Stimulated activated CD4-positive, alpha-beta T cell treated with anti-CD3 and anti-CD28 coated beads, TNF-alpha, amount 100 ng/mL, for 1 hour (primary cell): ENCODE results near the gene NUCB1.
"Not testable (repeated sequence)": the region's sequence is repeated elsewhere in the genome, so short reads cannot be mapped to it uniquely, and the experiment has no call there.

ENCODE experiments used
- DNase-seq, 3 donors: peaks; one replicate each; pipeline ENCODE4 v3.0.0-alpha.2; 2020; ENCODE audit warnings: low read depth in 3 of 3, low spot score in 1 of 3

Gene NUCB1

DNA sequence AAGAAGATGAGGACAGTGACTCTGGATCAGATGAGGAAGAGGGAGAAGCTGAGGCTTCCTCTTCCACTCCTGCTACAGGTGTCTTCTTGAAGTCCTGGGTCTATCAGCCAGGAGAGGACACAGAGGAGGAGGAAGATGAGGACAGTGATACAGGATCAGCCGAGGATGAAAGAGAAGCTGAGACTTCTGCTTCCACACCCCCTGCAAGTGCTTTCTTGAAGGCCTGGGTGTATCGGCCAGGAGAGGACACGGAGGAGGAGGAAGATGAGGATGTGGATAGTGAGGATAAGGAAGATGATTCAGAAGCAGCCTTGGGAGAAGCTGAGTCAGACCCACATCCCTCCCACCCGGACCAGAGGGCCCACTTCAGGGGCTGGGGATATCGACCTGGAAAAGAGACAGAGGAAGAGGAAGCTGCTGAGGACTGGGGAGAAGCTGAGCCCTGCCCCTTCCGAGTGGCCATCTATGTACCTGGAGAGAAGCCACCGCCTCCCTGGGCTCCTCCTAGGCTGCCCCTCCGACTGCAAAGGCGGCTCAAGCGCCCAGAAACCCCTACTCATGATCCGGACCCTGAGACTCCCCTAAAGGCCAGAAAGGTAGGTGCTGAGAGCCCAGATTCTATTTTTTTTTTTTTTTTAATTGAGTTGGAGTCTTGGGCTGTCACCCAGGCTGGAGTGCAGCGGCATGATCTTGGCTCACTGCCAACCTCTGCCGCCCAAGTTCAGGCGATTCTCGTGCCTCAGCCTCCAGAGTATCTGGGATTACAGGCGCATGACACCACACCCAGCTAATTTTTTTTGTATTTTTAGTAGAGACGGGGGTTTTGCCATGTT lies 25.6 kb upstream of the NUCB1 start:
- DNase-seq: no peak

DNA sequence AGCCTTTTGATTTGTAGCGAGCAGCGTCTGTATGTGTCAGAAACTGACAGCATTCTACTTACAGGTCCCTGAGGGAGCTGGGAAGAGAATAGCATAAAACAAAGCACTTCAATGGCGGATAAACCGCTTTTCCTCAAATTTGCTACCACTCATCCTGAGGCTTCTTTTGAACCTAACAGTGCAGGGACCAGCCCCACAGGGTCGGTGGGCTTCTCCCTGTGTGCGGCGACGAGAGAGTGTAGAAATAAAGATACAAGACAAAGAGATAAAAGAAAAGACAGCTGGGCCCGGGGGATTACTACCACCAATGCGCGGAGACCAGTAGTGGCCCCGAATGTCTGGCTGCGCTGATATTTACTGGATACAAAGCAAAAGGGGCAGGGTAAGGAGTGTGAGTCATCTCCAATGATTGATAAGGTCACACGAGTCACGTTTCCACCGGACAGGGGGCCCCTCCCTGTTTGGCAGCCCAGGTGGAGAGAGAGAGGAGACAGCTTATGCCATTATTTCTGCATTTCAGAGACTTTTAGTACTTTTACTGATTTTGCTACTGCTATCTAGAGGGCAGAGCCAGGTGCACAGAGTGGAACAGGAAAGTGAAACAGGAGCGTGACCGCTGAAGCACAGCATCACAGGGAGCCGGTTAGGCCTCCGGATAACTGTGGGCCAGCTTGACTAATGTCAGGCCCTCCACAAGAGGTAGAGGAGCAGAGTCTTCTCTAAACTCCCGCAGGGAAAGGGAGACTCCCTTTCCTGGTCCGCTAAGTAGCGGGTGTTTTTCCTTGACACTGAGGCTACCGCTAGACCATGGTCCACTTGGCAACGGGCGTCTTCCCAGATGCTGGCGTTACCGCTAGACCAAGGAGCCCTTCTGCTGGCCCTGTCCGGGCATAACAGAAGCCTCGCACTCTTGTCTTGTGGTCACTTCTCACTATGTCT lies 23.8 kb upstream of the NUCB1 start:
- peak in 1 of 3 donors; percentile 40 for DNase-seq

DNA sequence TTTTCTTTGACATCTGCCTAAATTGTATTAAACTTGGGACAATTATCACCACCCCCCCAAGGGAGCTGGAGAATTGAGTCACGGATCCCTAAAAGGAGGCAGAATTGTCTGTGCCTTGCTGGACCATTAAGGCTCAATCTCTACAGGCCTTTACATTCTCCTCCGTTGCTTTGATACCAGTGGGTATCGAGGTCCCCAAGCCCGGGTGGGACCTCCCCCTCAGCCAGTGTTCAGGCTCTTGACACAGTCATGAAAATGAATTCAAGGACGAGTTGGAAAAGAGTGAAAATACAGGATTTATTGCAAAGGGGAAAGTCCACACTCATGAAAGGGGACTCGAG lies 22.3 kb upstream of the NUCB1 start:
- DNase-seq: no peak

DNA sequence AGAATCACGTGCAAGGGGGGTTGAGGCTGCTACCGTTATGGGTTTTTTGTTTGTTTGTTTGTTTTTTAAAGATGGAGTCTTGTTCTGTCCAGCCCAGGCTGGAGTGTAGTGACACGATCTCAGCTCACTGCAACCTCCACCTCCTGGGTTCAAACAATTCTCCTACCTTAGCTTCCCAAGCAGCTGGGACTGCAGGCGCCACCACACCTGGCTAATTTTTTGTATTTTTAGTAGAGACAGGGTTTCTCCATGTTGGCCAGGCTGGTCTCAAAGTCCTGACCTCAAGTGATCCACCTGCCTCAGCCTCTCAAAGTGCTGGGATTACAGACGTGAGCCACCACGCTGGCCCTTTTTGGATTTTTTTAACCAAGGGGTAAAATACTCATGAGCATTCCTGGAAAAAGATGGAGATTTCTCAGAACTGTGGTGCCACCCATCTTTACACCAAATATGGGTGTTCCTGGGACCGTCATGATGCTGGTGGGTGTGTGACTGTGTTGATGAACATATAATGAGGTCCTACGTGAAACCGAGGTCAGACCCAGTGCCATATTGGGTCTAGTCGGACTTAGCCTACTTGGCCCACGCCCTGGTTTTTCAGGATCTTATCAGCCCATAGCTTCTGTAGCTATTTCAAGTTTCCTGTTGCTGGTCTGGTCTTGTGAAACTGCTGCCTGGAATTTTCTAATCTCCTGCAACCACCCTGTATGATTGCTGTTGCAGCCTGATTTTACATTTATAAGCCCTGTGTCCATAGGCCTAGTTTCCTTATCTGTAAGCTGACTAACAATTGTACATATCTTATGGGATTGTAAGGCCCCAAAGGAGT lies 21.7 kb upstream of the NUCB1 start:
- DNase-seq: no peak

DNA sequence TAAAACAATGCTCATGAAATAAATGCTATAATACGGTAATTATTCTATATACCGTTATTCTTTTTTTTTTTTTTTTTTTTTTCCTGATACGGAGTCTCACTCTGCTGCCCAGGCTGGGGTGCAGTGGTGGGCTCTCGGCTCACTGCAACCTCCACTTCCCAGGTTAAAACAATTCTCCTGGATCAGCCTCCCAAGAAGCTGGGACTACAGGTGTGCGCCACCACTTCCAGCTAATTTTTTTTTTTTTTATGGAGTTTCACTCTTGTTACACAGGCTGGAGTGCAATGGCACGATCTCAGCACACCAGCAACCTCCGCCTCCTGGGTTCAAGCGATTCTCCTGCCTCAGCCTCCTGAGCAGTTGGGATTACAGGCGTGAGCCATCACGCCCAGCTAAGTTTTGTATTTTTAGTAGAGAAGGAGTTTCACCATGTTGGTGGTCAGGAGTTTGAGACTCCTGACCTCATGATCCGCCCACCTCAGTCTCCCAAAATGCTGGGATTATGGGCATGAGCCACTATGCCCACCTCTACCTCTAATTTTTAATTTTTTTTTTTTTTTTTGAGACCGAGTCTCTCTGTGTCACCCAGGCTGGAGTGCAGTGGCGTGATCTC lies 21.0 kb upstream of the NUCB1 start:
- DNase-seq: no peak

DNA sequence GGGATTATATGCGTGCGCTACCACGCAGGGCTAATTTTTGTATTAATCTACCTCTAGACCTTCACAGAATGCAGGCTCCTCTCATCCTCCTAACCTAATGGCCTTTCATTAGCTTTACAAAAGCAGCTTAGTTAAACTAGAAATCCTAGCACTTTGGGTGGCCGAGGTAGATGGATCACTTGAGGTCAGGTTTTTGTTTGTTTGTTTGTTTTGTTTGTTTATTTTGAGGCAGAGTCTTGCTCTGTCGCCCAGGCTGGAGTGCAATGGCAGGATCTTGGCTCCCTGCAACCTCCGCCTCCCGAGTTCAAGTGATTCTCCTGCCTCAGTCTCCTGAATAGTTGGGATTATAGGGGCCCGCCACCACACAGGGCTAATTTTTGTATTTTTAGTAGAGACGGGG lies 20.4 kb upstream of the NUCB1 start:
- not testable (repeated sequence) for DNase-seq

DNA sequence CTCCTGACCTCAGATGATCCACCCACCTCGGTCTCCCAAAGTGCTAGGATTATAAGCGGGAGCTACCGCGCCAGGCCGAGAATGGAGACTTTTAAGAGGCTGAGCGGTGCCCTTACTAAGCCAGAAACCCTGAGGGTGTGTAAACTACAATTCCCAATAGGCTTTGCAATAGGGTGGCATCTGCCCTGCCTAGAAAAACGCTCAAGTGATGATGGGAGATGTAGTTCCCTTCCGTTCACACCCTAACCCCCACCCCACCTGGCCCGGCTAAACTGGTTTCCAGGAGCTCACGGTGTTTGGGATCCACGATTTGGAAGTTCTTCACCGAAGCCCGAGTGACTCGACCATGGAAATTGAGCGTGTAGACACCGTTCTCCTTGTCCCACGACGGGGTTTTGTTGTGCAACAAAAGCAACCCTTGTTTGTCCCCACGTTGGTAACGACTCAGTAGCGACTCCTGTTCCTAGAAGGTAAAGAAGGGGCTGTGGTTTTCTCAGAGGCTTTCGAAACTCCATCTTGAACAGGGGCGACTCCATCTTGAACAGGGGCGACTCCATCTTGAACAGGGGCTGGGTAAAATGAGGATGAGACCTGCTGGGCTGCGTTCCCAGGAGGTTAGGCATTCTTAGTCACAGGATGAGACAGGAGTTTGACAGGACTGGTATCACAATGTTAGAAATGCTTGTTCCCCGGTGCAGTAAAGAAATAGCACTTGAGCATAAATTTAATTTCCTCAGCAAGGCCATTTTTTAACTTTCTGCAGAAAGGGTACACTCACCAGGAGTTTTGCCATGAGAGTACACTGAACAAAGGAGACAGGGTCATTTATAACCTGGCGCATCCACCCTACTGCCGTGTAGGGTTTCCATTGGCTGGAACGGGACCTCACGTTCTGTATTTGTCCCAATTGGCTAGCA lies 18.1 kb upstream of the NUCB1 start:
- no peak for DNase-seq

DNA sequence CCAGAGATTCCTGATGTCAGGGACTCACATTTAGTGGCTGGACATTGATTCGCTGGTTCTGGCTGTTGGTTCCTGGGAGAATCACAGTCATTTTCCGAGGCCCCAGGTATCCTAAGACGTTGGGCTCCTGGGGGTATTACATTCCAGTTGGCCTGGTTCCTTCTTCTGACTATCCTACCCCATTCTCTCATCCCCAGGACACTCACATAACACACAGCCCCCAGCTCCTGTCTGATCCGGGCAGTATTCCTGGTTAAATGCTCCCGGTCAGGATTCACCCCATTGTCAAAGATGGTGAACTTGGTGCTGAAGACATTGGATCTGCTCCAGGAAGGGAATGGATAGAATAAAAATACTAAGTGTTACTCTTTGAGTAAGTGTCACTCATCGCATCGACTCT lies 16.4 kb upstream of the NUCB1 start:
- no peak for DNase-seq

DNA sequence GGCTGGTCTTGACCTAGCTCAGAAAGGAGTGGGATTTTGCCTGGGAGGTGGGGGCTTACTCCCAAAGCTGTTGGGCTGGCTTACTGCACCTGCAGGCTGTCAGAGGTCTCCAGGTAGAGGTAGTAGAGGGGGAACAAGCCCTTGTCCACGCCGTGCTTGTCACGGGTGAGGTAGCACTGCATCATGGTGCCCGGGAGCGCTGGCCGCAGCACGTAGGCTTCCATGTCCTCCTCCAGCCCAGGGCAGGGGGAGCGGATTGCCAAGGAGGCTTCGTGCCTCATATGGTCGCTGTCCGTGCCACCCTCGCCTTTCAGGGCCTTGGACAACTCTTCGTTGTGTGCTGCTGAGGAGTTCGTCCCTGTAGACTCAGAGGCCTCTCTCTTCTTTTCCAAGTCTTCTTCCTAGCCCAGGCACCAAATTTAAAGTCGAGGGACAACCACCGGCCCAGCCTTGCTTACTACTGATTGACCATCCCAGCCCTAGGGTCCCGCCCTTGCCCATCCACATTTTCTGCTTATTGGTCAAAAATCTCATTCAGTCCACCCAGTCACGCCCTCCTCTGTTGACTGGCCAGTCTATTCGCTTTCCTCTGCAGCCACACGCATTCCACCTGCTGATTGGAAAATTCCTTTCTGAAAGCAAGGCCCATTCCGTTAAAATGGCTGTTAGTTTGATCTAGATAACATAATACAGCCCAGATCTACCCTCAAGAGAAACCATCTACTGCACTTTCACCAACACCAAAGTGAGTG lies 12.1 kb upstream of the NUCB1 start:
- no peak for DNase-seq

DNA sequence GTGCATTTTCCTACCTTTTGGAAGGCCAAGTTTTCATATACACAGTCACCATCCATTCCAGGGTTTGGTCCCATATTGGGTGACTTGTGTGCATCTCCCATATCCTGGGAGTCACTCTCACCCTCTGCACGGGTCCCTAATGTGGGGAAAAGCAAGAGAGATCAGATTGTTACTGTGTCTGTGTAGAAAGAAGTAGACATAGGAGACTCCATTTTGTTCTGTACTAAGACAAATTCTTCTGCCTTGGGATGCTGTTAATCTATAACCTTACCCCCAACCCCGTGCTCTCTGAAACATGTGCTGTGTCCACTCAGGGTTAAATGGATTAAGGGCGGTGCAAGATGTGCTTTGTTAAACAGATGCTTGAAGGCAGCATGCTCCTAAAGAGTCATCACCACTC lies 10.6 kb upstream of the NUCB1 start:
- DNase-seq: not testable (repeated sequence)

DNA sequence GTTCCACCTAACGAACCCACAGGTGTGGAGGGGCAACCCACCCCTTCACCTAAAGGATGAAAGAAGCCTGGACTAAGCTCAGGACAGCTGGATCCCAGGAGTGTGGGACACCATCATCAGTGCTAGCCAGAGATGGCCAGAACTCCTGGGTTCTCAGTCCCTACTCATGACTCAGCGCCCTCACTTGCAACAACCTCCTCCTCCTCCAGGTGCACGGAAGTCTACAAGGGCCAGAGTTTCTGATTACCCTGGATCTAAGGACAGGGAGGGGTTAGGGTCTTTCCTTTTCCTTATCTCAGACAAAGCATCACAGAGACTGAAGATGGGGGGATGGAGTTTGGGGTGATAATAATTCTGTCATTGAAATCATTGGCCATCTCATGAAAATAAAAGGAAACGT lies 9.6 kb upstream of the NUCB1 start:
- DNase-seq: no peak

DNA sequence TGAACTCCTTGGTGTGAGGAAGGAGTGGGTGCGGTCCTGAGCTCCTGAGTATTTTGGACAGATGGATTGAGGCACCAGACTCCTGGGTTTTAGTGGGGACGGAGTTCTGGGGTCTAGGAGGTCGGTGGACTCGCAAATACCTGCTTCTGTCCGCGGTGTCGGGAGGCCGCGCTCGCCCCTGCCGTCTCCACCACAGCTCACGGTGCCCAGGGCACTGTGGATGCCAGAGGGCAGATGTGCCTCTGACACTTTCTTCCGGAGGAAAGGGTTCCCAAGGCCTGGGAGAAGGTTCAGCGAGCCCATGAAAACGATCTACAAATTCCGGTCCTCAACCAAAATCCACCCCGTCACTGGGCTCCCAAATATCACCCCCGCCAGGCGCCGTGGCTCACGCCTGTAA lies 4.9 kb upstream of the NUCB1 start:
- DNase-seq: no peak

DNA sequence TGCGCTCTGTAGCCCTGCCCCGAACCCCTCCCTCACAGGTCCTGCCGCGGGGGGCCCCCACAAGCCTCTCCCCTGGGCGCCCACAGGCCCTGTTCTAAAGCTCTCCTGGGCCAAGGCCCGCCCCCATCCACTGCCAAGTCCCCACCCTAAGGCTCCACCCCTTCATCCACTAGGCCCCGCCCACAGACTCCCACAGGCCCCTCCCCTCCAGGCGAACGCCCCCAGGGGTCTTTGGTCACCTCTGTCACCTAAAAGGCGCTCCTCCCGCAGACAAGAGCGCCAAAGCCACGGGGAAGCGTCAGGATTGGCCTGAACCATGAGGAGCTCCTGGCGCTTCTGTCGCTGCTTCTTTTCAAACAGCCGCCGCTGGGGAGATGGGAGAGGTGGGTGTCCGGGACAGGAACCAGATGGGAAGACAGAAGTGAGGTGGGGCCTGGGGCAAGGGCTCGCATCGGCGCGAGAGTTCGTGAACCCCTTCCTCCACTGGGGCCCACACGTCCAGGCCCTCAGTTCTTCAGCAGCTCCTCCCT lies 3.9 kb upstream of the NUCB1 start:
- DNase-seq: peak in 1 of 3 donors; percentile 39

DNA sequence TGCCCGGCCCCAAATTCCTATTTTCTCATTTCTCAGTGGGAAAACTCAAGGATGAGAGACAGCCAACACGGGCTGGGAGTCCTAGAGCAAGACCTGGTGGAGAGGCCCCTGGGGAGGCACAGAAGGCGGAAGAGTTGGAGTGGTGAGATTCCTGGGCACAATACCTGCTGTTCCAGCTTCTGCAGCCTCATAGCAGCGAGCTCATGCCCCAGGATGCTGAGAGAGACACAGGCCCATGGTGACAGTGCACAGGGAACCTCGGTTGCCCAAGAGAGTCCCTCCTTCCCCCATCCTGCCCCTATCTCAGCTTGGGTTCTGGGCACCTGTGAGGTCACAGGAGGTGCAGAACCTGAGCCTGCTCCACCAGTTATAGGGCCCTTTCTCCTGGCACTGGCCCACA lies 2.9 kb upstream of the NUCB1 start:
- no peak for DNase-seq

DNA sequence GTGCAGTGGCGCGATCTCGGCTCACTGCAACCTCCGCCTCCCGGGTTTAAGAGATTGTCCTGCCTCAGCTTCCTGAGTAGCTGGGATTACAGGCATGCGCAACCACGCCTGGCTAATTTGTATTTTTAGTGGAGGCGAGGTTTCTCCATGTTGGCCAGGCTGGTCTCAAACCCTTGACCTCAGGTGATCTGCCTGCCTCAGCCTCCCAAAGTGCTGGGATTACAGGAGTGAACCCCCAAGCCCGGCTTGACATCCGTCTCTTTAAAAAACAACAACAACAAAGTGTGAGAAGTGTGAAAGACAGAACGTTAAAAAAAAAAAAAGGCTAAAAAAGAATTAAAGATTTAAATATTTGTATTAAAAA lies 744 bp upstream of the NUCB1 start:
- DNase-seq: not testable (repeated sequence)

DNA sequence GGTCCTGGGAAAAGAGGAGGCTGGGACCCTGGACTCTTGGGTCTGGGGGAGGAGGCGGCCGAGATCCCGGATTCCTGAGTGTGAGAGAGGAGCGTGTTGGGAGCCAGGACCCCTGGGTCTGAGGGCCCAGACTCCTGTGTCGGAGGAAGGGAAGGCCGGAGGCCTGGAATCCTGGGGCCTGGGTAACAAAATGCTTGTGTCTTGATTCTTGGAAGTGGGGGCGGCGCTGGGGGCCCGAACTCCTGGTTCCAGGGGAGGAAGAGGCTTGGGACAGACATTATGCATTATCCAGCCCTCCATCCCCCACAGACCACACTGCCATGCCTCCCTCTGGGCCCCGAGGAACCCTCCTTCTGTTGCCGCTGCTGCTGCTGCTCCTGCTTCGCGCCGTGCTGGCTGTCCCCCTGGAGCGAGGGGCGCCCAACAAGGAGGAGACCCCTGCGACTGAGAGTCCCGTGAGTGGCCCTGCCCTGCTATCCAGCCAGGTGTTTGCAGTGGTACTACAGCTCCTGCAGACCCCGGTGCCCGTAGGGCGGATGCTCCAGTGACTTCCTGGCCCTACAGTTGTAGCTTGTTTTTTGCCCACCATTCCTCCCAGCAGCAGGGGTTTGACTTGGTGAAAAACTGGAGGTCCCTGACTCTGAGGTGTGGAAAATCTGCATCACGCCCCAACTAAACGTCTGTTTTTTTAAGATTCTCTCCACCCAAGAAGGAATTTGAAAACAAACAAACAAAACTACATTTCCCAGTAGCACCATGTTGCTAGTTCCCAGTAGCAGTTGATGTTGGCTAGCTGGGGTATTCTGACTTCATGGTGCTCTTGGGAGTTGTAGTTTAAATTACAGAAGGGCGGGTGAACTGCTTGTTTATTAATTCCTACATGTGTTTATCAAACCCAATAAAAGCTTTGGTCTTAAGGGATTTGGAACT lies 630 bp downstream of the NUCB1 start:
- DNase-seq: no peak

DNA sequence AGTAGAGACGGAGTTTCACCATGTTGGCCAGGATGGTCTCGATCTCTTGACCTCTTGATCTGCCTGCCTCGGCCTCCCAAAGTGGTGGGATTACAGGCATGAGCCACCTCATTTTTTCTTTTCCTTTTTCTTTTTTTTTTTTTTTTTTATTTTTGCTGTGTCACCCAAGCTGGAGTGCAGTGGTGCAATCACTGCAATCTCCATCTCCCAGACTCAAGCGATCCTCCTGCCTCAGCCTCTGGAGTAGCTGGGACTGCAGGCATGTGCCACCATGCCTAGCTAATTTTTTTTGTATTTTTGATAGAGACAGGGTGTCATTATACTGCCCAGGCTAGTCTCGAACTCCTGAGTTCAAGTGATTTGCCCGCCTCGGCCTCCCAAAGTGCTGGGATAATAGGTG lies 2.2 kb downstream of the NUCB1 start:
- DNase-seq: not testable (repeated sequence)

DNA sequence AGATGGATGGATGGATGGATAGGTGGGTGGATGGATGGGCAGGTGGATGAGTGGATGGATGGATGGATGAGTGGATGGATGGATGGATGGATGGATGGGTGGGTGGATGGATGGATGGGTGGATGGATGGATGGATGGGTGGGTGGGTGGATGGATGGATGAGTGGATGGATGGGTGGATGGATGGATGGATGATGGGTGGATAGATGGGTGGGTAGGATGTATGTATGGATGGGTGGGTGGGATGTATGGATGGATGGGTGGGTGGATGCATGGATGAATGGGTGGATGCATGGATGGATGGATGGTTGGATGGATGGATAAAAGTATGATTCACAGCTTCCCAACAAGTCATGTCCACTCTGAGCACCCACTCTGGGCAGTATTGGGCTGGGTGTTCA lies 3.7 kb downstream of the NUCB1 start:
- not testable (repeated sequence) for DNase-seq
